Cardiac muscle cell (in vitro differentiated cells and primary cell): ENCODE results near the gene NTRK3. TPM values are rescaled to one million over a fixed set of nuclear protein-coding genes. Genes with fewer than 3 reads are reported as not detected.

Source experiments
- DNase-seq, 2 donors: peaks; one replicate each; pipeline versions ENCODE4 v3.0.0 to v3.0.0-alpha.2; 2010 to 2017; ENCODE audit warnings: low read depth in 1 of 2, low spot score in 1 of 2
- H3K27ac ChIP-seq: fragments of 200-600 bp; sonication (generic); 2 replicates; pipeline ENCODE4 v1.5.1; 2016
- H3K27me3 ChIP-seq: fragments of 200-600 bp; sonication (generic); 2 replicates; pipeline ENCODE4 v1.6.0; 2016; ENCODE audit warnings: control low read depth
- H3K36me3 ChIP-seq: fragments of 200-600 bp; sonication (generic); 2 replicates; pipeline ENCODE4 v1.5.1; 2016; ENCODE audit warnings: control low read depth
- H3K4me1 ChIP-seq: fragments of 200-600 bp; sonication (generic); 2 replicates; pipeline ENCODE4 v1.8.1; 2017; ENCODE audit warnings: low read depth, mild to moderate bottlenecking, mixed run types
- H3K4me3 ChIP-seq: fragments of 200-600 bp; sonication (generic); 2 replicates; pipeline ENCODE4 v1.5.1; 2016; ENCODE audit warnings: mild to moderate bottlenecking
- H3K9me3 ChIP-seq: fragments of 200-600 bp; sonication (generic); 2 replicates; pipeline ENCODE4 v1.5.1; 2017; ENCODE audit warnings: low read depth, mild to moderate bottlenecking, control low read depth
- CTCF ChIP-seq: IDR thresholded peaks from 2 replicates; pipeline ENCODE4 v1.5.1; 2012; ENCODE audit warnings: low read depth, mild to moderate bottlenecking, low read length
- polyA plus RNA-seq: library from polyadenylated mRNA; unstranded; fragments of >200 nt; fragmentation: Nextera tagmentation; extraction: Ambion mirVana; gene quantifications from 2 replicates; pipeline ENCODE4 v1.2.1, GENCODE V29; 2016
- total RNA-seq: library from RNA; depleted of rRNA; stranded (reverse); fragments of >200 nt; gene quantifications from 2 replicates; pipeline ENCODE4 v1.2.3, GENCODE V29; 2016

Gene NTRK3
- total and polyA plus RNA-seq, 2 experiments from 2014 or later, result 3.3 to 6.2 TPM

DNA sequence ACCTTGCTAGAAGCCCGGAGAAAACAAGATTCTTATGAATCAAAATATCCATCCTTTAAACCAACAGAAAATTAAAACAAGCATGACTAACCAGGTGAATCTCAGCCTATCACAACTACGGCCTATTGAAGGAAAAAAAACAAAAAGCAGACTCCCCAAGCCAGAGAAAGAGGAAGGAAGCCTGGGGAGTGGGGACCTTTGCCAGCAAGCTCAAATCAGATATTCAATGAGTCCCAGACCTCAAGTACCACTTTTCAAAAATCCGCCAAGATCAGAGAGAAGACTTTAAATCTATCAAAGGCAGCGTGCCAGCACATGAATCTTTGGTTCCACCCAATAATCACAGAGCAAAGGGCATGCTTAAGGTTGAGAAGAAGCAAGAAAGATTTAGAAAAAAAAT is 253.8 kb downstream of the NTRK3 start:
- Histone ChIP-seq H3K4me3 (no peak overlapping the region), H3K9me3 (no peaks in the 10 kb centered on the region), H3K27ac (no peak overlapping the region), H3K4me1 (peaks cover 4% of the 10 kb centered on the region), H3K27me3 (no peaks in the 10 kb centered on the region), H3K36me3 (no peaks in the 10 kb centered on the region)
- DNase-seq, result no peak
- TF ChIP-seq CTCF, result no peak

GRCh38 chr15:87998630-87999029 is 257.9 kb downstream of the NTRK3 start:
- no peaks in the 10 kb centered on the region for H3K36me3 ChIP-seq
- H3K27ac ChIP-seq, result no peak overlapping the region
- H3K4me3 ChIP-seq, result no peak overlapping the region
- no peak for DNase-seq
- H3K4me1 ChIP-seq, result no peaks in the 10 kb centered on the region
- no peaks in the 10 kb centered on the region for H3K27me3 ChIP-seq
- no peak for TF ChIP-seq CTCF
- no peaks in the 10 kb centered on the region for H3K9me3 ChIP-seq

GRCh38 chr15:87986776-87987175 is 269.8 kb downstream of the NTRK3 start:
- no peak for TF ChIP-seq CTCF
- no peaks in the 10 kb centered on the region for H3K4me1 ChIP-seq
- no peak for DNase-seq
- H3K9me3 ChIP-seq, result no peaks in the 10 kb centered on the region
- H3K27ac ChIP-seq, result no peak overlapping the region
- no peaks in the 10 kb centered on the region for H3K36me3 ChIP-seq
- no peaks in the 10 kb centered on the region for H3K27me3 ChIP-seq
- no peak overlapping the region for H3K4me3 ChIP-seq

GRCh38 chr15:87985451-87985850 is 271.1 kb downstream of the NTRK3 start:
- no peaks in the 10 kb centered on the region for H3K4me1 ChIP-seq
- H3K27ac ChIP-seq, result no peak overlapping the region
- no peak overlapping the region for H3K4me3 ChIP-seq
- no peak for TF ChIP-seq CTCF
- no peaks in the 10 kb centered on the region for H3K36me3 ChIP-seq
- no peaks in the 10 kb centered on the region for H3K9me3 ChIP-seq
- H3K27me3 ChIP-seq, result no peaks in the 10 kb centered on the region
- DNase-seq, result no peak

- no peaks in the 10 kb centered on the region for H3K27me3 ChIP-seq
- TF ChIP-seq CTCF, result no peak
- no peak overlapping the region for H3K4me3 ChIP-seq
- H3K36me3 ChIP-seq, result no peaks in the 10 kb centered on the region
- H3K9me3 ChIP-seq, result no peaks in the 10 kb centered on the region
- H3K4me1 ChIP-seq, result no peaks in the 10 kb centered on the region
- no peak for DNase-seq
- no peak overlapping the region for H3K27ac ChIP-seq
These were observed 274.6 kb downstream of the NTRK3 start for GRCh38 chr15:87981969-87982368.

GRCh38 chr15:87977907-87978306 is 278.6 kb downstream of the NTRK3 start:
- Histone ChIP-seq H3K4me1 (no peaks in the 10 kb centered on the region), H3K9me3 (no peaks in the 10 kb centered on the region), H3K4me3 (no peak overlapping the region), H3K27ac (no peak overlapping the region), H3K27me3 (no peaks in the 10 kb centered on the region), H3K36me3 (no peaks in the 10 kb centered on the region)
- DNase-seq, result no peak
- TF ChIP-seq CTCF, result no peak
